ENCODE results near the gene CYP27B1.

GRCh38 chr12:57772429-57773322 is 5.8 kb upstream of the CYP27B1 start, which contains the start of gene EEF1AKMT3:
- no peak for TF ChIP-seq MAX (IDR thresholded peaks at IDR 0.05)
- TF ChIP-seq EZH2 (IDR thresholded peaks at IDR 0.05): no peak
- TF ChIP-seq RAD21 (IDR thresholded peaks at IDR 0.05; ENCODE audit: low read depth): no peak
- TF ChIP-seq CTCF (IDR thresholded peaks at IDR 0.05 in 2 of 3, conservative IDR thresholded peaks at IDR 0.05 in 1 of 3; ENCODE audit: borderline replicate concordance in 1 of 3, insufficient read depth in 1 of 3, low read depth in 2 of 3, low read length in 2 of 3): no peak
- TF ChIP-seq SRF (IDR thresholded peaks at IDR 0.05; ENCODE audit: low read depth): no peak
- no peak for TF ChIP-seq REST (IDR thresholded peaks at IDR 0.05; ENCODE audit: low read depth)
- no peak for TF ChIP-seq ATF3 (IDR thresholded peaks at IDR 0.05)

Measured in HCT116 (cell line).